Endodermal cell (in vitro differentiated cells): ENCODE results near the gene TMEM44. TPM values are rescaled to one million over a fixed set of nuclear protein-coding genes. Genes with fewer than 3 reads are reported as not detected.

Source experiments
- DNase-seq: peaks from one replicate; pipeline ENCODE4 v3.0.0-alpha.2; 2017
- H3K27ac ChIP-seq: 2 replicates; pipeline ENCODE4 v1.5.1; 2013; ENCODE audit warnings: mild to moderate bottlenecking, low read depth, low read length, moderate library complexity
- H3K27me3 ChIP-seq: 2 replicates; pipeline ENCODE4 v1.6.1; 2013; ENCODE audit warnings: mild to moderate bottlenecking, low read length, moderate library complexity; ENCODE audit not compliant: insufficient read depth, control insufficient read depth, poor library complexity, severe bottlenecking
- H3K36me3 ChIP-seq: 2 replicates; pipeline ENCODE4 v1.7.0; 2013; ENCODE audit warnings: mild to moderate bottlenecking, low read length, moderate library complexity; ENCODE audit not compliant: control insufficient read depth, insufficient read depth
- H3K4me1 ChIP-seq: one replicate; pipeline ENCODE4 v1.7.0; 2013; ENCODE audit warnings: low read length; ENCODE audit not compliant: control insufficient read depth, insufficient read depth
- H3K4me3 ChIP-seq: 2 replicates; pipeline ENCODE4 v1.5.1; 2013; ENCODE audit warnings: mild to moderate bottlenecking, low read length, moderate library complexity
- H3K9ac ChIP-seq: 2 replicates; pipeline ENCODE4 v1.6.1; 2013; ENCODE audit warnings: mild to moderate bottlenecking, low read length, moderate library complexity; ENCODE audit not compliant: poor library complexity, severe bottlenecking; ENCODE audit errors: extremely low read depth
- H3K9me3 ChIP-seq: 2 replicates; pipeline ENCODE4 v1.6.1; 2013; ENCODE audit warnings: mild to moderate bottlenecking, low read length, moderate library complexity; ENCODE audit not compliant: control insufficient read depth
- H3K27ac Mint-ChIP-seq: 2 replicates; pipeline ENCODE4 v1.8.0; 2020; ENCODE audit warnings: mixed read lengths
- H3K27me3 Mint-ChIP-seq: 2 replicates; pipeline ENCODE4 v1.8.0; 2021; ENCODE audit warnings: mild to moderate bottlenecking, mixed read lengths; ENCODE audit not compliant: insufficient read depth
- H3K36me3 Mint-ChIP-seq: 2 replicates; pipeline ENCODE4 v1.8.0; 2020; ENCODE audit warnings: low read depth, mixed read lengths
- H3K4me1 Mint-ChIP-seq: 2 replicates; pipeline ENCODE4 v1.8.0; 2020; ENCODE audit warnings: mixed read lengths
- H3K4me3 Mint-ChIP-seq: 2 replicates; pipeline ENCODE4 v1.8.0; 2020; ENCODE audit warnings: mild to moderate bottlenecking, moderate library complexity, mixed read lengths
- H3K9me3 Mint-ChIP-seq: 2 replicates; pipeline ENCODE4 v1.8.0; 2020; ENCODE audit warnings: mild to moderate bottlenecking, mixed read lengths
- WGBS, 2 experiments: methylation state at CpG; one replicate each; pipeline versions ENCODE4 v1.1.5 to v1.1.7; 2013; ENCODE audit warnings: missing lambda C conversion rate in 2 of 2, mixed read lengths in 1 of 2; ENCODE audit not compliant: insufficient coverage in 1 of 2, insufficient read length in 1 of 2; 5-methylcytosine and 5-hydroxymethylcytosine counted together
- total RNA-seq, 2 donors: library from RNA; stranded (reverse); fragmentation: NEBNext Ultra II Directional in 1 of 2; extraction: Animal tissue kit (Norgen Biotek cat#: 25700) in 1 of 2; gene quantifications; 2 replicates in 1 of 2; 3 replicates in 1 of 2; pipeline ENCODE4 v1.2.1, GENCODE V29; 2021
- TF ChIP-seq, protein P1 (sequence below): fragments of 200-600 bp; sonication (generic); conservative IDR thresholded peaks from 2 replicates; pipeline ENCODE4 v1.5.0; 2021; ENCODE audit warnings: antibody characterized with exemption, mild to moderate bottlenecking

The TMEM44 gene
- total RNA-seq, 2 donors from 2014 or later: 31.0 to 34.4 TPM

DNA sequence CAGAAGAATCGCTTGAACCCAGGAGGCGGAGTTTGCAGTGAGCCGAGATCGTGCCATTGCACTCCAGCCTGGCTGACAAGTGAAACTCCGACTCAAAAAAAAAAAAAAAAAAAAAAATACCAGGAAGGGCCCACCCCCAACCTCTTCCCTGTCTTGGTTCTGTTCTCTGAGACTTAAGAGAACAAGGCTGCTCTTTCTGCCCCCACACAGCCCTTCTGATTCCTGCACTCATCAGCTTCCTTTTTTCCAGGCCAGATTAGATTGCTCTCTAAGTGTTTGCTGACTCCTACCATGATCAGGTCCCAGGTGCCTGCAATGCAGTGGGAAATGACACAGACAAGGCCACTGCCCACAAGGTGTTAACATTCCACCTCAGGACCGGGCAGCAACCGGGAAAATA lies 13.0 kb downstream of the TMEM44 start:
- Histone ChIP-seq H3K36me3 (peaks cover 3% of the 10 kb centered on the region), H3K27me3 (no peaks in the 10 kb centered on the region), H3K4me1 (no peaks in the 10 kb centered on the region), H3K27ac (no peak overlapping the region), H3K9me3 (no peaks in the 10 kb centered on the region), H3K9ac (no peak overlapping the region), H3K4me3 (no peak overlapping the region)
- no peak for DNase-seq
- 95 to 96% methylated on average over 6 to 7 of the region's 7 CpGs for WGBS, 2 experiments
- Mint-ChIP-seq H3K9me3 (no peaks in the 10 kb centered on the region), H3K4me3 (no peak overlapping the region), H3K4me1 (no peaks in the 10 kb centered on the region), H3K27ac (peak overlapping the region; percentile 11), H3K36me3 (peaks cover 25% of the 10 kb centered on the region), H3K27me3 (no peaks in the 10 kb centered on the region)
- TF ChIP-seq, protein P1, sequence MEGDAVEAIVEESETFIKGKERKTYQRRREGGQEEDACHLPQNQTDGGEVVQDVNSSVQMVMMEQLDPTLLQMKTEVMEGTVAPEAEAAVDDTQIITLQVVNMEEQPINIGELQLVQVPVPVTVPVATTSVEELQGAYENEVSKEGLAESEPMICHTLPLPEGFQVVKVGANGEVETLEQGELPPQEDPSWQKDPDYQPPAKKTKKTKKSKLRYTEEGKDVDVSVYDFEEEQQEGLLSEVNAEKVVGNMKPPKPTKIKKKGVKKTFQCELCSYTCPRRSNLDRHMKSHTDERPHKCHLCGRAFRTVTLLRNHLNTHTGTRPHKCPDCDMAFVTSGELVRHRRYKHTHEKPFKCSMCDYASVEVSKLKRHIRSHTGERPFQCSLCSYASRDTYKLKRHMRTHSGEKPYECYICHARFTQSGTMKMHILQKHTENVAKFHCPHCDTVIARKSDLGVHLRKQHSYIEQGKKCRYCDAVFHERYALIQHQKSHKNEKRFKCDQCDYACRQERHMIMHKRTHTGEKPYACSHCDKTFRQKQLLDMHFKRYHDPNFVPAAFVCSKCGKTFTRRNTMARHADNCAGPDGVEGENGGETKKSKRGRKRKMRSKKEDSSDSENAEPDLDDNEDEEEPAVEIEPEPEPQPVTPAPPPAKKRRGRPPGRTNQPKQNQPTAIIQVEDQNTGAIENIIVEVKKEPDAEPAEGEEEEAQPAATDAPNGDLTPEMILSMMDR: no peak

DNA sequence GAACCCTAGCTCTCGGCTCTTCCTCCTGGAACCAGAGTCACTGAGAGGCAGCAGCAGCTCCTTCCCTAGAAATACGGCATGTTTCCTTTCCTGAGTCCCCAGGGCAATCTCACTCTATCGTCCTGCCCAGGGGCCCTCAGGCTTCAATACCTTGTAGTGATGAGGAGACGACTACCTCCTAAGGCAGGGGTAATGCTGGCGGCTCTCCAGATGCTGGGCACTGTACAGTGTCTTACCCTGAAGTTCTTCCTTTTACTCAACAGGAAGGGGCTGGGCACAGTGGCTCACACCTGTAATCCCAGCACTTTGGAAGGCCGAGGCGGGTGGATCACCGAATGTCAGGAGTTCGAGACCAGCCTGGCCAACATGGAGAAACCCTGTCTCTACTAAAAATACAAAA lies 13.5 kb downstream of the TMEM44 start:
- no peaks in the 10 kb centered on the region for H3K27me3 Mint-ChIP-seq
- no peak overlapping the region for H3K27ac Mint-ChIP-seq
- H3K9me3 Mint-ChIP-seq: no peaks in the 10 kb centered on the region
- H3K4me1 ChIP-seq: no peaks in the 10 kb centered on the region
- H3K4me3 Mint-ChIP-seq: no peak overlapping the region
- no peaks in the 10 kb centered on the region for H3K4me1 Mint-ChIP-seq
- H3K36me3 ChIP-seq: peaks cover 3% of the 10 kb centered on the region
- TF ChIP-seq, protein P1: no peak
- no peak overlapping the region for H3K4me3 ChIP-seq
- no peak overlapping the region for H3K27ac ChIP-seq
- H3K36me3 Mint-ChIP-seq: peaks cover 22% of the 10 kb centered on the region
- H3K9me3 ChIP-seq: no peaks in the 10 kb centered on the region
- H3K27me3 ChIP-seq: no peaks in the 10 kb centered on the region
- no peak for DNase-seq
- WGBS, 2 experiments: 96 to 98% methylated on average over 7 to 9 of the region's 9 CpGs
- H3K9ac ChIP-seq: no peak overlapping the region

DNA sequence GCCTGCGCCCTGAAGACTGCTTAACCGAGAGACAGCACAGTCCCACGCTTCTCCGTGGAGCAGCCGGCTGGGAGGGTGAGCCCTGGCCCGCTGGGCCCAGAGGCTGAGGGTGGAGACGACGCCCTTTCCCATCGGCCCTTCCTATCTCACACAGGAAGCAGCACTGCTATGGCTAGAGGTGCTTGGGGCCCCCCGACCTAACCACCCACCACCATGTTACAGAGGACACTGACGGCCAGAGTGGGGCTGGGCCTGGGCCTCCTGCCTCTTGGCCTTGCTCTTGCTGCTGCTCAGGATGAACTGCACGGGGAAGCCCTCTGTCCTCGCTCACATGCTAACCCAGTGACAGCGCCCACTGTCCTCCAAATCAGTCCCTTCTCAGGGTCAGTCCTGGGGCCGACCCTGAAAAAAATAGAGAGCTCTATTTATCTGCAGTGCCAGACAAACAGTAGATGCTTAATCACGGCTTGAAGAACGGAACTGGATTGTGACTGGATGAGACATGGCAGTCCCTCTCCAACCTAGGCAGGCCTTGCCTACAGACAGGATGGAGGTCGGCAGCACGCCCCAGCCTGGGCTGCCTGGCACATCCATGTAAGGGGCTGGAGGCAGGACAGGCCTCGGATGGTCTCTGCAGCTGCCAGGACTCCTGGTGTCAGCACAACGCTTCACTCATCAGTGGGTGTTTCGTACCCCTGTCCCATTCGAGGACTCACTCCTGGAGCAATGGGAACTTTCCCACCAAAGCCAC lies 14.2 kb downstream of the TMEM44 start:
- peak; percentile 41 for DNase-seq
- WGBS, 2 experiments: 86 to 88% methylated on average over 15 to 23 of the region's 23 CpGs
- H3K27me3 ChIP-seq: no peaks in the 10 kb centered on the region
- H3K9ac ChIP-seq: no peak overlapping the region
- no peaks in the 10 kb centered on the region for H3K9me3 Mint-ChIP-seq
- peaks cover 3% of the 10 kb centered on the region for H3K36me3 ChIP-seq
- H3K4me1 Mint-ChIP-seq: no peaks in the 10 kb centered on the region
- no peaks in the 10 kb centered on the region for H3K4me1 ChIP-seq
- peak overlapping the region; percentile 70 for H3K27ac Mint-ChIP-seq
- H3K27me3 Mint-ChIP-seq: no peaks in the 10 kb centered on the region
- H3K36me3 Mint-ChIP-seq: peaks cover 28% of the 10 kb centered on the region
- no peak overlapping the region for H3K4me3 ChIP-seq
- H3K9me3 ChIP-seq: no peaks in the 10 kb centered on the region
- H3K4me3 Mint-ChIP-seq: no peak overlapping the region
- H3K27ac ChIP-seq: no peak overlapping the region
- TF ChIP-seq, protein P1: no peak
